HG03196 (cell line): Measurements from ENCODE around the gene RNPEPL1.

Source experiments
- ATAC-seq: cut with Tn5 transposase; IDR thresholded peaks from one replicate; pipeline ENCODE4 v1.9.1; 2021; ENCODE audit not compliant: unreplicated experiment

The RNPEPL1 gene

GRCh38 chr2:240563951-240564560 lies 4.2 kb upstream of the RNPEPL1 start:
- no peak for ATAC-seq

- ATAC-seq = no peak
These were observed 3.5 kb upstream of the RNPEPL1 start for GRCh38 chr2:240564561-240565332.

GRCh38 chr2:240565333-240566202 lies 2.7 kb upstream of the RNPEPL1 start:
- peak; percentile 30 for ATAC-seq

GRCh38 chr2:240566203-240567136 lies 1.8 kb upstream of the RNPEPL1 start:
- ATAC-seq = peak; percentile 40

DNA sequence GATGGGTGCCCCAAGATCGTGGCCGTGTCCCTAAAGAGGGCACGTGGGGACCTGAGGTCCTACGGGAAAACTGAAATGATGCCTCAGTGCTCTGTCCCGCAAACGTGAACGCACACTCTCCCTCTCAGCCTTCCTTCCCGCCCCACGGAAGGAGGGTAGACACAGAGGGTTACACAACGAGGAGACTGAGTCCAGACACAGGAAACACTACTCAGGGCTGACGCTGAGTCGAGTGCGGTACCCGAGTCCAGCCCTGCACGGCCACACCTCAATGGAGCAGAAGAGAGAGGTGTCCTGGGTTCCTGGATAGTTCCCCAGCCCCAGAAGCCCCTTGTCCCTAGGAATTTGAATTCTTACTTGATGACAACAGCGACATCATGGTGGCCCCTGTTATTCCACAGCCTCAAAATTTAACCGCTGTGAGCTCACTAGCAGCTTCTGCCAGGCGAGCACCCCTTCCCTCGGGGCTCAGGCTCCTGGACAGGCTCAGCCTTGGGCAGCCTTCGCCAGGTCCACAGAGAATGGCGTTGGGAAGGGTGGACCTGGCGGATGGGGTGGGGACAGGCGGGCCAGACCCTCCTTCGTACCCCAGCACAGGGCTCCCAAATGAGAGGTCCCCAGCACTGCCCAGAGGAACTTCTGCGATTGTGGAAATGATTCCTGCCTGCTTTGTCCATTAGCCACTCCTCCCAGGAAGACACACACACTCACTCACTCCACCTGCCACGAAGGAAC lies 980 bp upstream of the RNPEPL1 start:
- ATAC-seq = no peak

DNA sequence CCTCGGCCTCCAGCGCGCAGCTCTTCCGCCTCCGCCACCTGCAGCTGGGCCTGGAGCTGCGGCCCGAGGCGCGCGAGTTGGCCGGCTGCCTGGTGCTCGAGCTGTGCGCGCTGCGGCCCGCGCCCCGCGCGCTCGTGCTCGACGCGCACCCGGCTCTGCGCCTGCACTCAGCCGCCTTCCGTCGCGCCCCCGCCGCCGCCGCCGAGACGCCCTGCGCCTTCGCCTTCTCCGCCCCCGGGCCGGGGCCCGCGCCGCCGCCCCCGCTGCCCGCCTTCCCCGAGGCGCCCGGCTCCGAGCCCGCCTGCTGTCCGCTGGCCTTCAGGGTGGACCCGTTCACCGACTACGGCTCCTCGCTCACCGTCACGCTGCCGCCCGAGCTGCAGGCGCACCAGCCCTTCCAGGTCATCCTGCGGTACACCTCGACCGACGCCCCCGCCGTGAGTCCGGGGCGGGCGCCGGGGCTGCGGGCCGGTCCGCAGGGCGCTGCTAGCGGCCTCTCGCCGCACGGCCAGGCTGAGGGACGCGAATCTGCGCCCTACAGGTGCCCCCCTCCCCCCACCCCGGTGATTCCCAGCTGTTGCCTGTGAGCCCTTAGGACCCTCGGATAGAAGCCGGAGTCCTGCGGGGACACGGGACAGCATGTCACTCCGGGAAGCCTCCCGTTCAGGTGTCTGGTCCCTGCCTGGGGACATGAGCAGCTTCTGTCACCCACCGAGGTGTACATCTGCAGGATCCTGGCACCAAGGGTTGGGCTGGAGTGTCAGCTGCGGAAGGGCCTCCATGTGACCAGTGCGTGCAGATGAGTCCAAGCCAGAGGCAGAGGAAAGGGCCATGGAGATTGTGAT lies 616 bp downstream of the RNPEPL1 start:
- no peak for ATAC-seq

DNA sequence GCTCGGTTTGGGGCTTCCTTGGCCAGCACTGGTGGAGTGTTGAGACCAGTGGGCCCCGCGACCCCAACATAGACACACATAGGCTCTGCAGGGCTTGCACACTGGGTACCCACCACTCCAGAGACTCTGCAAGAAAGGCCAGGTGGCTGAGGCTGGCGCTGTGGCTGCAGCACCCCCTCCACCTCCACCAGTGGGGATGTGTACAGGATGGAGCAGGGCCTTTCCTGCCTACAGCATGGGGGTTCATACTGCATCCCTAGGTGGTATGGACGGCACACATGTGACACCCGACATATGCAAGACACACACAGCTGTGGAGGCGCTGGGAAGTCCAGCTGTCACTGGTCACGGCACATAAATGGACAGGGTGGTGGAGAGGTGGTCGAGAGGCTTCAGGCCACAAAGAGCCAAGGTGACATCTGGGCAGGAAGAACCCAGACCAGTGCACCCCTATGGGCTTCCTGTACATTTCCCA lies 1.3 kb downstream of the RNPEPL1 start:
- no peak for ATAC-seq

DNA sequence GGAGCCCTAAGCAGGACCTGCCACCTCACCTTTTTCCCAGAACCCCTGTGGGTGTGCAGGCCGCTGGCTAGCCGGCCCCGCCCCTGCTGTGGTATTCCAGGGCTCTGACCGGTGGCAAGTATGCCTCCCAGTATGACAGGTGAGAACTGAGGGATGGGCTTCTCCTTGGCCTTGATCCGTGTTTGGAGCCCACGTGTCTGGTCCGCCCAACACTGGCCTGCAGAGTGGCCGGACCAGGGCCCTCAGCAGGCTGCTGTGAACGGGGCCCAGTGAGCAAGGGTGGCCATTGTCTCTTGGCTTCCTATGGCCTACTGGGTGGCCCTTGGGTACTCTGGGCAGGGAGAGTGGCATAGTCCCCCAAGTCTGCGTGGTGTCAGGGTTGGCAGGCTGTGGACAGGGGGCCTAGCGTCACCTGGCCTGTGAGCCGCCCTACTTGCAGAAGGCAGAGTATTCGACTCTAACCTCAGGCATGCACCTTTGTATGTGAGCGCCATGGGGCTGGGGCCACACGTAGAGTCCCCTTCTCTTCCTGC lies 1.8 kb downstream of the RNPEPL1 start:
- no peak for ATAC-seq

DNA sequence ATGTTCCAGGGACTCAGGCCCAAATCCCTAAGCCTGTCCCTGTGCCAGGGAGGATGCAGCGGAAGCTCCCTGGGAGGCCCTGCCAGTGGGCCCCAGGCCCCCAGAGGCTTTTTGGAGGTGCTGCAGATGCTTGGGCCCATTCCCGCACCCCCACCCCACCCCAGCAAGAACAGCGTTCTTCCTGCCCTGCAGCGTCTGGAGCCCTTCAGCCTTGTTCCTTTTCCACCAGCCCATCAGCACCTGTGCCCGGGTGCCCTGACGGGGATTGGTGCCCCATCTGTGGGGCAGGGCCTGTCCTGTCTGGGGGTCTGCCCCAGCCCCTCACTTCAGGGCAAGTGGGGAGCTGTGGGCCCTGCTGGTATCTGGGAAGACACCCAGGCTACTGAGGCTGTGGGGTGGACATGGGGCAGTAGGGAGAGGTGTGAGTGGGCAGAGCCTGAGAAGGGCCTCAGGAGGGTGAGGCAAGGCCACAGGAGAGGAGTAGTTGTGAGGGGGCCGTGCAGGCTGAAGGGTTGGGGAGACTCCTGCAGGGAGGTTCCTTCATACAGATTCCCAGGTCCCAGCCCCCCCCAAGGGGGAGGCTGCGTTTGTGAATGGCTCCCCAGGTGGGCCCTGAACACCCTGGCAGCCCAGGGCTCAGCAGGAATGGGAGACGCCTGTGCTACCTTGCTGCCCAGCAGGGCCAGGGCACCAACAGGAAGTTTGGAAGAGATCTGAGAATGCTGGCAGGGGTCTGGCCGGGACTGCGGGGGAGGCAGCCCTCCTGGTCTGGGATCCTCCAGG lies 2.4 kb downstream of the RNPEPL1 start:
- no peak for ATAC-seq

- ATAC-seq = no peak
These were observed 3.2 kb downstream of the RNPEPL1 start for GRCh38 chr2:240571314-240571973.

DNA sequence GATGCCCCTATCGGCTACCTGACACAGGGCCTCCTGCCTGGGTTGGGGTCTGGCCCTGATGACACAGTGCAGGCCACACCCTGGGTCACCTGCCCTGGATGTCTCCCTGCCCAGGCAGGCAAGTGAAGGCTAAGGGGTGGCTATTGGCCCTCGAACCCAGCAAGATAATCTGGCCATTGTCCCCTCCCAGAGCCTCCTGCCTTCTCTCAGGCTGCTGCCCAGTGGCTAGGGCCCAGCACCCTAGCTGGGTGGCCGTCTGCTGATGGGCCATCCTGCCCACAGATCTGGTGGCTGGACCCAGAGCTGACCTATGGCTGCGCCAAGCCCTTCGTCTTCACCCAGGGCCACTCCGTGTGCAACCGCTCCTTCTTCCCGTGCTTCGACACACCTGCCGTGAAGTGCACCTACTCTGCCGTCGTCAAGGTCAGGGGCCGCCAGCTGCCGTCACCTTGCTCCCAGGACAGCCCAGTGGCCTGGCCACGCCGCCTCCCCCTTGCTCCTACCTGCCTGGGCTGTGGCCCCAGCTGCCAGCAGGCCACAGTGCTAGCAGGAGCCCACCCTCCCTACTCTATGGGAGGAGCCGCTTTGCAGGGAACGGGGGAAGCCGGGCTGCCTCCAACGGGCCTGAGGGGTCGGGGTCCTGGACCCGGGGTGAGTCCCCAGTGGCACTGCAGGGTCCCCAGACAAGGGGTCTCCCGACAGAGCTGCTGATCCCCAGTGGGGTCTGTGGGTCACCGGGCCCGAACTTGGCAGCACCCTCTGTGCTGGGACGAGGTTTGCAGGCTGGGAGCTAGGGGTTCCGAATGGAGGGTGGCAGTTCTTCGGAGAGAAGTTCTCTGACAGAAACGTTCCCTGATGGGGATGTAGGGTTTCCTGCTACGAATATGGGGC lies 4.1 kb downstream of the RNPEPL1 start:
- ATAC-seq = no peak

DNA sequence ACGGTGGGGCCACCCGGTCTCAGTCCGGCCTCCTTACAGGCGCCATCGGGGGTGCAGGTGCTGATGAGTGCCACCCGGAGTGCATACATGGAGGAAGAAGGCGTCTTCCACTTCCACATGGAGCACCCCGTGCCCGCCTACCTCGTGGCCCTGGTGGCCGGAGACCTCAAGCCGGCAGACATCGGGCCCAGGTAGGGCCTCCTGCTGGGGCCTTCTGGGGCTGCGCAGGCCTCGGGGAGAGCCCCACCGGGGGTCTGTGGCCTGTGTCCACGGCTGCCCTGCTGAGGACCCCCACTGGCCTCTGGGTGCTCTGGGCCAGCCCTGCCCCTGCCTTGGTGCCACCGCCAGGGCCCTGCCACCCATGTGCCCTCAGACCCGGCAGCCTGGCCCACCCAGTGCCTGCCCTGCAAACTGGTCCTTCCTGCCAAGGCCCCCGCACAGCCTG lies 4.8 kb downstream of the RNPEPL1 start:
- no peak for ATAC-seq

GRCh38 chr2:240573516-240574385 lies 5.5 kb downstream of the RNPEPL1 start:
- no peak for ATAC-seq

DNA sequence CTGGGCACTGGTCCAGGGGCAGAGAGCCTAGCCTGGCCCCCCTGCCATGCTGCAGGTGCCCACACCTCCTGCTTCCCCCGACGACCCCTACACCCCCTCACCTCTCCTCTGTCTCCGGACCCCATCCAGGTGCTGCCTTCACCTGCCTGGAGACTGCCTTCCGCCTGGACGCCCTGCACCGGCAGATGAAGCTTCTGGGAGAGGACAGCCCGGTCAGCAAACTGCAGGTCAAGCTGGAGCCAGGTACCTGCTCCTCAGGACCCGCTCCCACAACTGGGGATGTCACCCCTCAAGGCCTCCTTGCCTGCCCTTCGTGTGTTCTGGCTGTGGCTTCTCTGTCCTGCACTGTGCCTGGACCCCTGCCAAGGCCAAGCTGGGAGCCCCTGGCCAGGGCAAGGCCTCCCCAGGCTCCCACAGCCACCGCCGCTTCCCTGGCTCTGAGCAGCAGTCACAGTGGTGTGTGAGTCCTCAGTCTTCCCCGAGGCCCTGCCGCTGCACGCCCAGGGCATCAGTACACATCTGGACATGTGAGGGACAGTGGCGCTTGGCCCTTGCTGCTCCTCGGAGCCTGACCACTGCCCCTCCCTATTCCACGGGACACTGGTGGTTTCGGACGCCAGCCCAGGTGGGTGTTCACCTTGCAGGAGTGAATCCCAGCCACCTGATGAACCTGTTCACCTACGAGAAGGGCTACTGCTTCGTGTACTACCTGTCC lies 6.3 kb downstream of the RNPEPL1 start:
- no peak for ATAC-seq
